ENCODE results near the gene MTHFSD.

- TF ChIP-seq CTCF (IDR thresholded peaks at IDR 0.05) (no peak), POLR2A (IDR thresholded peaks at IDR 0.05) (no peak)
Observed at GRCh38 chr16:86513471-86514277, 41.4 kb downstream of the MTHFSD start.
